Activated T-cell treated with anti-CD3 and anti-CD28 coated beads, Interleukin-2, amount 50 U/mL, for 72 hours (primary cell): ENCODE results near the gene MAT2B. TPM values are rescaled to one million over a fixed set of nuclear protein-coding genes. Genes with fewer than 3 reads are reported as not detected.

ENCODE experiments used
- ATAC-seq, 2 donors: fragments of 150-1000 bp; cut with Tn5 transposase; replicated peaks in 1 of 2; 2 replicates each; pipeline ENCODE4 v1.10.0; 2021; ENCODE audit warnings: moderate library complexity in 2 of 2, mild to moderate bottlenecking in 1 of 2
- DNase-seq, 2 donors: peaks; one replicate each; pipeline ENCODE4 v3.0.0; 2021 to 2022; ENCODE audit warnings: mixed read lengths in 1 of 2
- H3K27ac Mint-ChIP-seq: one replicate; pipeline ENCODE4 v1.8.0; 2022; ENCODE audit warnings: mild to moderate bottlenecking, moderate library complexity, mixed read lengths
- H3K27me3 Mint-ChIP-seq: one replicate; pipeline ENCODE4 v1.8.0; 2022; ENCODE audit warnings: low read depth, mixed read lengths
- H3K36me3 Mint-ChIP-seq, 2 donors: one replicate each; pipeline ENCODE4 v1.8.0; 2022; ENCODE audit warnings: mixed read lengths in 2 of 2, mild to moderate bottlenecking in 1 of 2; ENCODE audit not compliant: insufficient read depth in 2 of 2
- H3K4me1 Mint-ChIP-seq: one replicate; pipeline ENCODE4 v1.8.0; 2022; ENCODE audit warnings: low read depth, mixed read lengths
- H3K4me3 Mint-ChIP-seq, 2 donors: one replicate each; pipeline ENCODE4 v1.8.0; 2022; ENCODE audit warnings: mild to moderate bottlenecking in 2 of 2, mixed read lengths in 2 of 2, moderate library complexity in 2 of 2
- H3K9me3 Mint-ChIP-seq, 2 donors: one replicate each; pipeline ENCODE4 v1.8.0; 2022; ENCODE audit warnings: mixed read lengths in 2 of 2
- total RNA-seq, 2 donors: library from RNA; stranded (reverse); gene quantifications; one replicate each; pipeline ENCODE4 v1.2.3, GENCODE V29; 2022

MAT2B gene
- total RNA-seq, 2 donors from 2014 or later: 103 to 121 TPM

- Mint-ChIP-seq H3K36me3 (no peaks in the 10 kb centered on the region), H3K27ac (no peak overlapping the region)
Measured at GRCh38 chr5:163567811-163568210, 62.4 kb downstream of the MAT2B start.

More at GRCh38 chr5:163567811-163568210, 62.4 kb downstream of the MAT2B start:
- Mint-ChIP-seq H3K4me1 (peaks cover 38% of the 10 kb centered on the region), H3K9me3 (no peaks in the 10 kb centered on the region), H3K4me3 (no peak overlapping the region), H3K27me3 (peaks cover 67% of the 10 kb centered on the region)
- ATAC-seq (no peak), DNase-seq (no peak)

Other genes with a start within 250 kb of the MAT2B start
- 100 to 1,000 TPM; 236 to 261 TPM for gene CCNG1, start 68.0 kb upstream of the MAT2B start, total RNA-seq
- 10 to 100 TPM; 50.2 to 58.0 TPM for gene NUDCD2, start 45.5 kb upstream of the MAT2B start, total RNA-seq
- 10 to 100 TPM; 87.2 to 88.1 TPM for gene HMMR, start 45.0 kb upstream of the MAT2B start, total RNA-seq